ENCODE data around the gene CTBS.
"Not testable (repeated sequence)": the region's sequence is repeated elsewhere in the genome, so short reads cannot be mapped to it uniquely, and the experiment has no call there.

CTBS gene

GRCh38 chr1:84594959-84595358 is 20.7 kb upstream of the CTBS start:
- not testable (repeated sequence) for DNase-seq (ENCODE audit: low read depth); H3K4me3 ChIP-seq (ENCODE audit: low read depth, low read length)

- no peak for DNase-seq (ENCODE audit: low read depth)
- no peak overlapping the region for H3K4me3 ChIP-seq (ENCODE audit: low read depth, low read length)
Observed at GRCh38 chr1:84587099-84587498, 12.9 kb upstream of the CTBS start.

- no peak for DNase-seq (ENCODE audit: low read depth)
- H3K4me3 ChIP-seq (ENCODE audit: low read depth, low read length) = no peak overlapping the region
Observed at GRCh38 chr1:84585803-84586202, 11.6 kb upstream of the CTBS start.

- no peak for DNase-seq (ENCODE audit: low read depth)
- H3K4me3 ChIP-seq (ENCODE audit: low read depth, low read length) = no peak overlapping the region
Observed at GRCh38 chr1:84584126-84584525, 9.9 kb upstream of the CTBS start.

GRCh38 chr1:84583648-84584047 is 9.4 kb upstream of the CTBS start:
- DNase-seq (ENCODE audit: low read depth) = no peak
- H3K4me3 ChIP-seq (ENCODE audit: low read depth, low read length) = no peak overlapping the region

GRCh38 chr1:84582802-84583587 is 8.8 kb upstream of the CTBS start:
- H3K4me3 ChIP-seq (ENCODE audit: low read depth, low read length) = no peak overlapping the region
- no peak for DNase-seq (ENCODE audit: low read depth)

- no peak overlapping the region for H3K4me3 ChIP-seq (ENCODE audit: low read depth, low read length)
- DNase-seq (ENCODE audit: low read depth) = no peak
Observed at GRCh38 chr1:84581648-84582047, 7.4 kb upstream of the CTBS start.

- H3K4me3 ChIP-seq (ENCODE audit: low read depth, low read length) = peak overlapping the region; percentile 70
- DNase-seq (ENCODE audit: low read depth) = no peak
Observed at GRCh38 chr1:84574936-84575335, 696 bp upstream of the CTBS start.

- DNase-seq (ENCODE audit: low read depth) = no peak
Observed at GRCh38 chr1:84573481-84573966, 716 bp downstream of the CTBS start.

GRCh38 chr1:84571150-84571535 is 3.1 kb downstream of the CTBS start:
- no peak overlapping the region for H3K4me3 ChIP-seq (ENCODE audit: low read depth, low read length)
- no peak for DNase-seq (ENCODE audit: low read depth)

More at GRCh38 chr1:84573481-84573966, 716 bp downstream of the CTBS start:
- peak overlapping the region; percentile 70 for H3K4me3 ChIP-seq (ENCODE audit: low read depth, low read length)

- DNase-seq (ENCODE audit: low read depth) = no peak
- no peak overlapping the region for H3K4me3 ChIP-seq (ENCODE audit: low read depth, low read length)
Observed at GRCh38 chr1:84570436-84571149, 3.6 kb downstream of the CTBS start.

- no peak overlapping the region for H3K4me3 ChIP-seq (ENCODE audit: low read depth, low read length)
- DNase-seq (ENCODE audit: low read depth) = no peak
Observed at GRCh38 chr1:84569216-84569615, 5.0 kb downstream of the CTBS start.

- DNase-seq (ENCODE audit: low read depth) = no peak
- no peak overlapping the region for H3K4me3 ChIP-seq (ENCODE audit: low read depth, low read length)
Observed at GRCh38 chr1:84550826-84551225, 23.4 kb downstream of the CTBS start.

GRCh38 chr1:84541679-84542078 is 32.6 kb downstream of the CTBS start:
- no peak overlapping the region for H3K4me3 ChIP-seq (ENCODE audit: low read depth, low read length)
- DNase-seq (ENCODE audit: low read depth) = no peak

- no peak overlapping the region for H3K4me3 ChIP-seq (ENCODE audit: low read depth, low read length)
- no peak for DNase-seq (ENCODE audit: low read depth)
Observed at GRCh38 chr1:84540759-84541158, 33.5 kb downstream of the CTBS start.

- DNase-seq (ENCODE audit: low read depth) = no peak
- no peak overlapping the region for H3K4me3 ChIP-seq (ENCODE audit: low read depth, low read length)
Observed at GRCh38 chr1:84539972-84540371, 34.3 kb downstream of the CTBS start.

- DNase-seq (ENCODE audit: low read depth) = no peak
Observed at GRCh38 chr1:84538599-84538998, 35.6 kb downstream of the CTBS start.

GRCh38 chr1:84525779-84526178 is 48.5 kb downstream of the CTBS start:
- DNase-seq (ENCODE audit: low read depth) = no peak
- no peak overlapping the region for H3K4me3 ChIP-seq (ENCODE audit: low read depth, low read length)

More at GRCh38 chr1:84538599-84538998, 35.6 kb downstream of the CTBS start:
- no peak overlapping the region for H3K4me3 ChIP-seq (ENCODE audit: low read depth, low read length)

- H3K4me3 ChIP-seq (ENCODE audit: low read depth, low read length) = no peak overlapping the region
- no peak for DNase-seq (ENCODE audit: low read depth)
Observed at GRCh38 chr1:84524590-84524989, 49.6 kb downstream of the CTBS start.

- no peak for DNase-seq (ENCODE audit: low read depth)
- no peak overlapping the region for H3K4me3 ChIP-seq (ENCODE audit: low read depth, low read length)
Observed at GRCh38 chr1:84510668-84511067, 63.6 kb downstream of the CTBS start.

GRCh38 chr1:84510165-84510564 is 64.1 kb downstream of the CTBS start:
- DNase-seq (ENCODE audit: low read depth) = no peak
- no peak overlapping the region for H3K4me3 ChIP-seq (ENCODE audit: low read depth, low read length)

All from skeletal muscle cell (primary cell).